CD14-positive monocyte (primary cell): ENCODE results near the gene STOX2. TPM values are rescaled to one million over a fixed set of nuclear protein-coding genes. Genes with fewer than 3 reads are reported as not detected.

Source experiments
- DNase-seq, 3 donors: peaks; one replicate each; pipeline ENCODE4 v3.0.0-alpha.2; 2011 to 2022
- H2AFZ ChIP-seq: 2 replicates; pipeline ENCODE4 v1.6.0; 2012; ENCODE audit warnings: mild to moderate bottlenecking, low read depth, low read length, inconsistent platforms; ENCODE audit not compliant: insufficient read depth, poor library complexity, severe bottlenecking
- H3K27ac ChIP-seq, 2 donors: 1 replicate in 1 of 2; 2 replicates in 1 of 2; pipeline ENCODE4 v1.5.1; 2012 to 2013; ENCODE audit warnings: low read length in 2 of 2, control low read depth in 1 of 2, inconsistent platforms in 1 of 2, low read depth in 1 of 2, mild to moderate bottlenecking in 1 of 2
- H3K27me3 ChIP-seq, 2 donors: one replicate each; pipeline versions ENCODE4 v1.6.0 to v1.6.1; 2011 to 2013; ENCODE audit warnings: low read length in 2 of 2; ENCODE audit not compliant: control insufficient read depth in 2 of 2, insufficient read depth in 2 of 2
- H3K36me3 ChIP-seq, 2 donors: replicated peaks in 1 of 2; 1 replicate in 1 of 2; 2 replicates in 1 of 2; pipeline versions ENCODE4 v1.5.1 to v1.6.1; 2012 to 2013; ENCODE audit warnings: low read length in 2 of 2, control low read depth in 1 of 2, inconsistent platforms in 1 of 2, mild to moderate bottlenecking in 1 of 2; ENCODE audit not compliant: insufficient read depth in 2 of 2, control insufficient read depth in 1 of 2
- H3K4me1 ChIP-seq, 2 donors: 1 replicate in 1 of 2; 2 replicates in 1 of 2; pipeline versions ENCODE4 v1.5.1 to v1.6.1; 2012 to 2013; ENCODE audit warnings: low read length in 2 of 2, control low read depth in 1 of 2, inconsistent platforms in 1 of 2, mild to moderate bottlenecking in 1 of 2, moderate library complexity in 1 of 2; ENCODE audit not compliant: insufficient read depth in 2 of 2, control insufficient read depth in 1 of 2
- H3K4me2 ChIP-seq: replicated peaks from 2 replicates; pipeline ENCODE3; 2012; ENCODE audit warnings: low read length, moderate library complexity, mild to moderate bottlenecking; ENCODE audit not compliant: poor library complexity, severe bottlenecking; ENCODE audit errors: extremely low read depth
- H3K4me3 ChIP-seq, 3 experiments: fragments of 200-600 bp in 1 of 3; sonication (generic) in 1 of 3; replicated peaks in 1 of 3; 1 replicate in 2 of 3; 2 replicates in 1 of 3; pipeline ENCODE4 v1.5.1; 2011 to 2013; ENCODE audit warnings: low read length in 3 of 3, mild to moderate bottlenecking in 3 of 3, control low read depth in 2 of 3, low read depth in 2 of 3, inconsistent platforms in 1 of 3, moderate library complexity in 1 of 3
- H3K79me2 ChIP-seq: 2 replicates; pipeline ENCODE4 v1.6.0; 2012; ENCODE audit warnings: mild to moderate bottlenecking, control low read depth, inconsistent platforms, low read length, moderate library complexity; ENCODE audit not compliant: insufficient read depth
- H3K9ac ChIP-seq: 2 replicates; pipeline ENCODE4 v1.6.0; 2017; ENCODE audit warnings: low read length, mild to moderate bottlenecking; ENCODE audit not compliant: insufficient read depth, poor library complexity, severe bottlenecking
- H3K9me3 ChIP-seq, 2 donors: replicated peaks in 1 of 2; 1 replicate in 1 of 2; 2 replicates in 1 of 2; pipeline versions ENCODE4 v1.5.1 to v1.6.1; 2012 to 2013; ENCODE audit warnings: low read length in 2 of 2, control low read depth in 1 of 2; ENCODE audit not compliant: control insufficient read depth in 1 of 2, insufficient read depth in 1 of 2
- H4K20me1 ChIP-seq: 2 replicates; pipeline ENCODE4 v1.6.0; 2012; ENCODE audit warnings: mild to moderate bottlenecking, low read length, control low read depth, moderate library complexity; ENCODE audit not compliant: insufficient read depth
- H3K27ac Mint-ChIP-seq, 7 donors: one replicate each; pipeline ENCODE4 v1.8.0; 2020; ENCODE audit warnings: mild to moderate bottlenecking in 7 of 7, mixed read lengths in 7 of 7, moderate library complexity in 6 of 7, inconsistent platforms in 2 of 7
- H3K27me3 Mint-ChIP-seq, 3 donors: one replicate each; pipeline ENCODE4 v1.8.0; 2021 to 2022; ENCODE audit warnings: low read depth in 3 of 3, mild to moderate bottlenecking in 3 of 3, mixed read lengths in 3 of 3, moderate library complexity in 3 of 3, inconsistent platforms in 1 of 3
- H3K36me3 Mint-ChIP-seq, 2 donors: one replicate each; pipeline ENCODE4 v1.8.0; 2020; ENCODE audit warnings: mixed read lengths in 2 of 2, inconsistent platforms in 1 of 2, mild to moderate bottlenecking in 1 of 2
- H3K4me1 Mint-ChIP-seq: one replicate; pipeline ENCODE4 v1.8.0; 2020; ENCODE audit warnings: mild to moderate bottlenecking, mixed read lengths
- H3K4me3 Mint-ChIP-seq, 2 donors: one replicate each; pipeline ENCODE4 v1.8.0; 2020; ENCODE audit warnings: mild to moderate bottlenecking in 2 of 2, mixed read lengths in 2 of 2, moderate library complexity in 1 of 2
- H3K9me3 Mint-ChIP-seq, 7 donors: one replicate each; pipeline ENCODE4 v1.8.0; 2020 to 2022; ENCODE audit warnings: mixed read lengths in 7 of 7, mild to moderate bottlenecking in 6 of 7, moderate library complexity in 6 of 7, inconsistent platforms in 2 of 7
- CTCF ChIP-seq: fragments of 200-600 bp; IDR thresholded peaks from one replicate; pipeline ENCODE4 v1.8.0; 2022; ENCODE audit warnings: antibody characterized with exemption, mild to moderate bottlenecking
- WGBS: methylation state at CpG from one replicate; pipeline ENCODE4 v1.1.5; 2013; ENCODE audit warnings: missing lambda C conversion rate; ENCODE audit not compliant: insufficient coverage; 5-methylcytosine and 5-hydroxymethylcytosine counted together
- intact Hi-C, 2 donors: fragments of 100-400 bp; cut with micrococcal nuclease; formaldehyde crosslinking; loops; one replicate each; pipeline versions ENCODE4 v1.15.0 to v1.15.1; 2023
- polyA plus RNA-seq, 3 donors: library from polyadenylated mRNA; depleted of rRNA in 1 of 3; unstranded in 2 of 3; stranded (reverse) in 1 of 3; fragments of 300-500 nt in 2 of 3; fragments of >200 nt in 1 of 3; fragmentation: Illumina TruSeq in 2 of 3; gene quantifications; 1 replicate in 2 of 3; 2 replicates in 1 of 3; pipeline ENCODE4 v1.2.3, GENCODE V29; 2012 to 2021

STOX2 gene
- polyA plus RNA-seq, 3 donors: 0.01 TPM; not detected in 2

GRCh38 chr4:183897193-183897592, 7.9 kb upstream of the STOX2 start:
- Mint-ChIP-seq H3K36me3 (no peaks in the 10 kb centered on the region), H3K4me1 (no peaks in the 10 kb centered on the region), H3K27me3 (peaks cover 0 to 5% (median 2%) of the 10 kb centered on the region in 3 donors), H3K9me3 (peaks cover 2 to 13% (median 3%) of the 10 kb centered on the region in 7 donors), H3K4me3 (no peak overlapping the region), H3K27ac (no peak overlapping the region)
- Histone ChIP-seq H4K20me1 (no peaks in the 10 kb centered on the region), H3K36me3 (no peaks in the 10 kb centered on the region), H3K79me2 (no peaks in the 10 kb centered on the region), H3K27me3 (no peaks in the 10 kb centered on the region), H2AFZ (no peak overlapping the region), H3K9me3 (peaks cover 0 to 8% of the 10 kb centered on the region in 2 donors), H3K4me1 (no peaks in the 10 kb centered on the region), H3K9ac (no peak overlapping the region), H3K4me3 (no peak overlapping the region), H3K27ac (no peak overlapping the region), H3K4me2 (no peak overlapping the region)
- no peak for TF ChIP-seq CTCF
- 100% methylated on average over 2 of the region's 3 CpGs for WGBS
- no peak for DNase-seq
- intact Hi-C loops: no loop called here

GRCh38 chr4:183898456-183898855, 6.7 kb upstream of the STOX2 start:
- Mint-ChIP-seq H3K4me3 (no peak overlapping the region), H3K9me3 (peaks cover 2 to 13% (median 3%) of the 10 kb centered on the region in 7 donors), H3K27ac (no peak overlapping the region), H3K27me3 (peaks cover 6 to 13% (median 7%) of the 10 kb centered on the region in 3 donors), H3K4me1 (no peaks in the 10 kb centered on the region), H3K36me3 (no peaks in the 10 kb centered on the region)
- 93% methylated on average over 5 of the region's 5 CpGs for WGBS
- intact Hi-C loops: no loop called here
- H4K20me1 ChIP-seq: no peaks in the 10 kb centered on the region
- TF ChIP-seq CTCF: no peak
- peaks cover 0 to 8% of the 10 kb centered on the region in 2 donors for H3K9me3 ChIP-seq
- no peak overlapping the region for H2AFZ ChIP-seq
- DNase-seq: no peak
- peaks cover 0 to 5% of the 10 kb centered on the region in 2 donors for H3K27me3 ChIP-seq
- H3K27ac ChIP-seq: no peak overlapping the region
- H3K9ac ChIP-seq: no peak overlapping the region
- no peak overlapping the region for H3K4me3 ChIP-seq
- no peaks in the 10 kb centered on the region for H3K4me1 ChIP-seq
- H3K4me2 ChIP-seq: no peak overlapping the region
- H3K36me3 ChIP-seq: no peaks in the 10 kb centered on the region
- no peaks in the 10 kb centered on the region for H3K79me2 ChIP-seq
